ENCODE measurements around the gene CRLF1. TPM values are rescaled to one million over a fixed set of nuclear protein-coding genes. Genes with fewer than 3 reads are reported as not detected.

CRLF1 gene
- total RNA-seq, 1 experiment from 2014 or later, result 16.2 TPM

DNA sequence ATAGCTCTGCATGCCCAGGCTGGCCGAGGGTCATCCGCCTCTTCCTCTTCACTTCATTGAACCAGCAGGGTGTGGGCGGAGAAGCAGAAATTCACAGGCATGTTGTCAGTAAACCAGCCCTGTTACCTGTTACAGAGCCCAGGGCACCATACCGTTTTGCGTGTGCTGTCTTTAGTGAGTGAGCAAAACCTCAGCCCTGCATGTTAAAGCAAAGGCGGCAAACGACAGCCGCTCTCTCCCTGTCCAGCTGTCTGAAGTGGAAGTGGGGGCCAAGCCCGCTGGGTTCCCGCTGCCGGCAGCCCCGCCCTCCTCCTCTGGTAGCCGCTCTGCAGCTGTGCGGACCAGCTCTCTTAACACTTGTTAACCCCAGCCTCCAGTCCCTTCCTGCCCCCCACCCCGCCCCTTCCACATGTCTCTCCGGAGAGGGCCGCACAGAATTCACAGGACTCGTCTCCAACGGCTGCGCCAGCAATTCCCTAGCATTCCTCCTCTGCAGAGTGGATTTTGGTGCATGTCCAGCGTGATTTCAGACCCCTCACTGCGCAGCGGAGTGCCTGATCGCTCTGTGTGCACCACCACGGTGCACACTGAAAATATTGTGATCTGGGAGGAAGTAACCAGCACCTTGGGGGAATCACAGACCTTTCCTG lies 42.9 kb upstream of the CRLF1 start:
- Histone ChIP-seq H4K91ac (ENCODE audit: insufficient read length, low read depth, low read length) (no peak overlapping the region), H2BK20ac (ENCODE audit: low read depth, low read length, poor library complexity, severe bottlenecking) (no peak overlapping the region), H3K14ac (ENCODE audit: insufficient read depth, low read length) (no peak overlapping the region), H3K56ac (ENCODE audit: insufficient read length, low read depth, low read length) (no peak overlapping the region), H3K23me2 (ENCODE audit: insufficient read length, low read depth, low read length, poor library complexity, severe bottlenecking) (no peaks in the 10 kb centered on the region), H3K79me1 (ENCODE audit: insufficient read depth, low read depth, low read length, poor library complexity, severe bottlenecking) (no peaks in the 10 kb centered on the region), H3K9ac (ENCODE audit: extremely low read depth, insufficient read length, low read length) (no peak overlapping the region), H2BK120ac (ENCODE audit: low read depth, low read length, poor library complexity, severe bottlenecking) (no peak overlapping the region), H3K18ac (ENCODE audit: insufficient read length, low read depth, low read length) (no peak overlapping the region), H3K4ac (ENCODE audit: low read depth, low read length) (no peak overlapping the region), H3K27ac (ENCODE audit: insufficient read length, low read depth, low read length) (no peak overlapping the region), H3K27me3 (ENCODE audit: insufficient read depth, low read length) (no peaks in the 10 kb centered on the region), H3K23ac (ENCODE audit: insufficient read length, low read depth, low read length) (no peak overlapping the region), H2BK5ac (ENCODE audit: insufficient read length, low read length) (no peak overlapping the region), H3K79me2 (ENCODE audit: insufficient read depth, low read length) (no peaks in the 10 kb centered on the region), H2AFZ (ENCODE audit: low read length) (no peak overlapping the region), H4K8ac (replicated peaks; ENCODE audit: insufficient read length, low read depth, low read length) (no peak overlapping the region), H4K20me1 (ENCODE audit: control insufficient read depth, insufficient read depth, insufficient read length) (no peaks in the 10 kb centered on the region), H2AK5ac (ENCODE audit: insufficient read length, low read length) (no peak overlapping the region), H3K9me3 (ENCODE audit: control insufficient read depth, low read depth, low read length) (no peaks in the 10 kb centered on the region), H3T11ph (ENCODE audit: low read length) (no peak overlapping the region), H2BK12ac (ENCODE audit: insufficient read length, low read depth, low read length) (no peak overlapping the region), H4K5ac (ENCODE audit: insufficient read length, low read depth, low read length) (no peak overlapping the region), H2BK15ac (ENCODE audit: low read depth, low read length) (no peak overlapping the region), H3K4me1 (ENCODE audit: insufficient read depth, low read length) (no peaks in the 10 kb centered on the region; the same call in 1 of the 2 replicates), H3K4me2 (ENCODE audit: insufficient read depth, insufficient read length, low read length) (no peak overlapping the region)
- Mint-ChIP-seq H3K27me3 (ENCODE audit: low read depth) (peaks cover 2% of the 10 kb centered on the region), H3K9me3 (no peaks in the 10 kb centered on the region), H3K36me3 (ENCODE audit: insufficient read depth in 1 of 3, low read depth in 3 of 3) (peaks cover 0 to 2% (median 2%) of the 10 kb centered on the region in 3 experiments; a peak in 1 of 7 replicates), H3K4me3 (no peak overlapping the region), H3K4me1 (peaks cover 35 to 51% of the 10 kb centered on the region in 2 experiments), H3K27ac (peak overlapping the region in 2 of 3 experiments; percentile 44 to 76; a peak in 3 of 7 replicates)
- no peak for TF ChIP-seq CTCF (conservative IDR thresholded peaks at IDR 0.05)
- DNase-seq, result peak; percentile 62
- WGBS (ENCODE audit: extremely low coverage, insufficient read length, low lambda C conversion rate), result no CpG with 5 or more reads among the region's 25 CpGs

Data from H9 (cell line).